Heart right ventricle (tissue), 16 donors: ENCODE results near the gene KL. TPM values are rescaled to one million over a fixed set of nuclear protein-coding genes. Genes with fewer than 3 reads are reported as not detected.

ENCODE experiments used
- ATAC-seq, 8 donors: fragments of 200-7000 bp; cut with Tn5 transposase; one replicate each; pipeline ENCODE4 v1.9.1; 2020; ENCODE audit warnings: mild to moderate bottlenecking in 8 of 8, moderate library complexity in 8 of 8, moderate number of reproducible peaks in 1 of 8
- DNase-seq, 2 donors: peaks; one replicate each; pipeline ENCODE4 v3.0.0-alpha.2; 2020
- H3K27ac ChIP-seq, 10 donors: fragments of 200-600 bp; sonication (generic) in 2 of 10; one replicate each; pipeline versions ENCODE4 v1.5.0 to v1.8.0; 2020 to 2022; ENCODE audit warnings: mild to moderate bottlenecking in 3 of 10
- H3K27me3 ChIP-seq, 7 donors: fragments of 200-600 bp; one replicate each; pipeline ENCODE4 v1.8.0; 2021 to 2022; ENCODE audit warnings: mild to moderate bottlenecking in 2 of 7
- H3K36me3 ChIP-seq, 9 donors: fragments of 200-600 bp; sonication (generic) in 1 of 9; one replicate each; pipeline versions ENCODE4 v1.5.0 to v1.8.0; 2020 to 2022; ENCODE audit warnings: mild to moderate bottlenecking in 2 of 9
- H3K4me1 ChIP-seq, 9 donors: fragments of 200-600 bp; sonication (generic) in 1 of 9; one replicate each; pipeline versions ENCODE4 v1.5.0 to v1.8.0; 2020 to 2022; ENCODE audit warnings: mild to moderate bottlenecking in 4 of 9
- H3K4me3 ChIP-seq, 10 donors: fragments of 200-600 bp; sonication (generic) in 2 of 10; one replicate each; pipeline versions ENCODE4 v1.5.0 to v1.8.0; 2020 to 2022; ENCODE audit warnings: mild to moderate bottlenecking in 7 of 10, moderate library complexity in 2 of 10
- H3K9me3 ChIP-seq, 11 donors: fragments of 200-600 bp in 10 of 11; sonication (generic) in 2 of 11; one replicate each; pipeline versions ENCODE4 v1.5.0 to v1.8.0; 2013 to 2022; ENCODE audit warnings: mild to moderate bottlenecking in 2 of 11, control low read depth in 1 of 11, moderate library complexity in 1 of 11
- WGBS, 2 donors: extraction: QIAGEN DNeasy Blood & Tissue Kit; methylation state at CpG; one replicate each; pipeline ENCODE4 v1.1.7; 2013; ENCODE audit warnings: inconsistent platforms in 1 of 2; 5-methylcytosine and 5-hydroxymethylcytosine counted together
- intact Hi-C, 10 donors: fragments of 100-400 bp; cut with DNase I; formaldehyde crosslinking; loops; one replicate each; pipeline versions ENCODE4 v1.11.1 to v1.14.2; 2022
- polyA plus RNA-seq, 2 donors: library from polyadenylated mRNA; stranded (reverse); fragments of 200-250 nt; gene quantifications; one replicate each; pipeline ENCODE4 v1.2.3, GENCODE V29; 2013
- total RNA-seq, 10 donors: library from RNA; stranded (reverse); fragmentation: NEBNext Ultra II Directional in 3 of 10; extraction: Animal tissue kit (Norgen Biotek cat#: 25700) in 3 of 10; gene quantifications; one replicate each; pipeline versions ENCODE4 v1.2.1 to v1.2.4, GENCODE V29; 2021 to 2023
- TF ChIP-seq, protein P1 (sequence below), 9 donors: fragments of 200-600 bp; sonication (generic) in 2 of 9; IDR thresholded peaks; one replicate each; pipeline versions ENCODE4 v1.5.0 to v1.8.0; 2021 to 2022; ENCODE audit warnings: antibody characterized with exemption in 9 of 9, mild to moderate bottlenecking in 5 of 9, moderate library complexity in 1 of 9
- donor health status: Arrhythmogenic right ventricular cardiomyopathy.
- donor health status: ischemic (EF 13 %, LVEDD 7.1; RV severe dilation, severe dysfunction).
- donor health status: healthy with polysubstance abuse.
- donor health status: DM: no; HTN: yes; CAD: no.
- donor health status: DM: no; HTN: no; CAD: no.
- donor health status: ischemic (EF 25% LVEDD 6.9; RV normal size, moderate dysfunction).
- donor health status: ischemic (EF 25% LVEDD 5.7; RV mildly dilated, moderate dysfunction).
- donor health status: healthy.
- donor health status: DM: yes; HTN: yes; CAD: no.
- donor health status: Ischemic cardiomyopathy.
- donor health status: ischemic (EF 35%, LVEDD 5.7; RV mildly dilated, moderate dysfunction).
- donor health status: nonischemic (EF 11% LVEDD 7.7; RV severe dilation, severe dysfunction).
- donor health status: DM: yes; HTN: yes; CAD: no.
- donor health status: PGD.
- donor health status: ischemic (EF 29% LVEDD 5.4; RV normal size, mild dysfunction).
- donor health status: nonischemic (EF 23%, LVEDD 6.1; RV moderate dilation, normal function).

The KL gene
- total and polyA plus RNA-seq, 12 donors: 0.80 to 2.7 (median 1.3) TPM

DNA sequence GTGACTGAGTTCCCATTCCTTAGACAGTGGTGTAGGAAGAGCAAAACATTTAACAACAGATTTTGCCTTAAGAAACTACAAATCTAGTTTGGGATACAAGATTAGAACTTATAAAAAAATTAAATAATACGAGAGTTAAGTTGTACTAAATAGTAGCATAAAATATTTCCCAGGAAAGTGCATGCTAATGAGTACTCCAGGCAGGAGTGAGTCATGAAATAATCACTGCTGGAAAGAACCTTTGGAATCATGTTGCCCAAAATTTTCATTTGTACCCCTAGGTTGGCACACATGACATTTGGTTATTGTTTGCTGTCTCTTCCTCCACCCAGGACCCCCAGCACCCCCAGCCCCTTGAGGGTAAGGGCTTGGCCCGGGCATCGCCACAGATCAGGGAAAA, 26.3 kb upstream of the KL start:
- no peaks in the 10 kb centered on the region for H3K27me3 ChIP-seq
- H3K4me1 ChIP-seq: peaks cover 0 to 21% (median 4%) of the 10 kb centered on the region in 9 donors
- no peaks in the 10 kb centered on the region for H3K36me3 ChIP-seq
- peaks cover 0 to 5% (median 0%) of the 10 kb centered on the region in 11 donors for H3K9me3 ChIP-seq
- ATAC-seq (no peak), DNase-seq (no peak)
- H3K4me3 ChIP-seq: no peak overlapping the region
- no peak overlapping the region for H3K27ac ChIP-seq
- TF ChIP-seq, protein P1, sequence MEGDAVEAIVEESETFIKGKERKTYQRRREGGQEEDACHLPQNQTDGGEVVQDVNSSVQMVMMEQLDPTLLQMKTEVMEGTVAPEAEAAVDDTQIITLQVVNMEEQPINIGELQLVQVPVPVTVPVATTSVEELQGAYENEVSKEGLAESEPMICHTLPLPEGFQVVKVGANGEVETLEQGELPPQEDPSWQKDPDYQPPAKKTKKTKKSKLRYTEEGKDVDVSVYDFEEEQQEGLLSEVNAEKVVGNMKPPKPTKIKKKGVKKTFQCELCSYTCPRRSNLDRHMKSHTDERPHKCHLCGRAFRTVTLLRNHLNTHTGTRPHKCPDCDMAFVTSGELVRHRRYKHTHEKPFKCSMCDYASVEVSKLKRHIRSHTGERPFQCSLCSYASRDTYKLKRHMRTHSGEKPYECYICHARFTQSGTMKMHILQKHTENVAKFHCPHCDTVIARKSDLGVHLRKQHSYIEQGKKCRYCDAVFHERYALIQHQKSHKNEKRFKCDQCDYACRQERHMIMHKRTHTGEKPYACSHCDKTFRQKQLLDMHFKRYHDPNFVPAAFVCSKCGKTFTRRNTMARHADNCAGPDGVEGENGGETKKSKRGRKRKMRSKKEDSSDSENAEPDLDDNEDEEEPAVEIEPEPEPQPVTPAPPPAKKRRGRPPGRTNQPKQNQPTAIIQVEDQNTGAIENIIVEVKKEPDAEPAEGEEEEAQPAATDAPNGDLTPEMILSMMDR (IDR thresholded peaks at IDR 0.05): no peak
- 91% methylated on average over 3 of the region's 3 CpGs for WGBS, 2 donors
- intact Hi-C loops: no loop called here

DNA sequence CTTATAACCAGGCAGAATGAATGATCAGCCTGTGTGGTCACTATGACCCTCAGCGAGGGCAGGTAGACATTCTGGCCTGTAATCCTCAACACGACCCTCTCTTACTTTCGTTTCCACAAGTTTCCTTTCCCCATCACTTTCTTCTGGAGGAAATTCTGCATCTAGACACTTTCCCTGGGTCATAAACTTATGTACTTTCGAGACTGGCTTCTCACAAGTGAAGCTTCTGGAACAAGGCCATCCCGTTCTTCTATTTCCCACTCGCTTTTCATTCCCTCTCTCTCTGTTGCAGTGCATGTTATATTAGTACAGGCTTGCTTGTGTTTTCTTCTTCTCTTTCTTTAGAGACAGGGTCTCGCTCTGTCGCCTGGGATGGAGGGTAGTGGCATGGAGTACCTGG, 23.1 kb upstream of the KL start:
- H3K9me3 ChIP-seq: no peaks in the 10 kb centered on the region
- H3K27me3 ChIP-seq: no peaks in the 10 kb centered on the region
- H3K36me3 ChIP-seq: no peaks in the 10 kb centered on the region
- no peak for DNase-seq
- peaks cover 0 to 20% (median 4%) of the 10 kb centered on the region in 9 donors for H3K4me1 ChIP-seq
- intact Hi-C loops: no loop called here
- H3K27ac ChIP-seq: no peak overlapping the region
- WGBS, 2 donors: 87 to 88% methylated on average over 8 of the region's 8 CpGs
- H3K4me3 ChIP-seq: no peak overlapping the region
- ATAC-seq: no peak
- TF ChIP-seq, protein P1 (IDR thresholded peaks at IDR 0.05): no peak

DNA sequence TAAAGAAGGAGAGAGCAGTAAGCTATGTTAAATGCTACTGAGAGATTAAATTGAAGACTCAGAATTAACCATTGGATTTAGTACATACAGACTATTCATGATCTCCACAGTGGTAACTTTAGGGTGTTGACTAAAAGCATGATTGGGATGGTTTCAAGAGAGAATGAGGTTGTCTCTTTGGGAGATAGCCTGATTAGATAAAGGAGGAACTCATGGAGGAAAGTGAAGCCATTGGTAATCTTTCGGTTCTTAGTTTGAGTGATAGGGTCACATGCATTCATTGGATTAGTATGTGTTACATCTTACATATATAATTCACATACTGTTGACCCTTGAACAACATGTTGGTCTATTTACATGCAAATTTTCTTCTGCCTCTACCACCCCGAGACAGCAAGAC, 18.8 kb upstream of the KL start:
- WGBS, 2 donors: 97 to 98% methylated on average over 2 of the region's 2 CpGs
- no peaks in the 10 kb centered on the region for H3K4me1 ChIP-seq
- no peak overlapping the region for H3K27ac ChIP-seq
- ATAC-seq (no peak), DNase-seq (no peak)
- TF ChIP-seq, protein P1 (IDR thresholded peaks at IDR 0.05): no peak
- no peaks in the 10 kb centered on the region for H3K27me3 ChIP-seq
- no peak overlapping the region for H3K4me3 ChIP-seq
- no peaks in the 10 kb centered on the region for H3K9me3 ChIP-seq
- H3K36me3 ChIP-seq: no peaks in the 10 kb centered on the region
- intact Hi-C loops: no loop called here

DNA sequence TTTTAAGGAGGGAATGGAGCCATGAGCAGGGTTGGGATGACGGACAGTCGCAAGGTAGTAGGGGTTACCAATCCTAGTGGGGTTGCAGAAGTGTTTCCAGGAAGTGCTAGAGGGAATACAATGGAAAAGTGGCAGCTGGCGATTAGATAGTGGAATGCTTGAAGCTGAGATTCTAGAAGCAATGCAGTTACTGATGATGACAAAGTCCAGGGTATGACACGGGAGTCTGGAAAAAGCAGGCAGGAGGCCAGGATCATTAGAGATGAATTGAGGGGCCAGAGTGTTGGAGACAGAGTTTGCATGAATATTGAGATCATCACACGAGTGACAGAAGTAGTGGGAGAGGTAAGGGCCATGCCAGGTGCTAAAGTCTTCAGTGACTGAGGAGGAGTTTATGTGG, 17.3 kb upstream of the KL start:
- no peak for DNase-seq
- Histone ChIP-seq H3K9me3 (no peaks in the 10 kb centered on the region), H3K27ac (no peak overlapping the region), H3K27me3 (no peaks in the 10 kb centered on the region), H3K4me3 (no peak overlapping the region), H3K4me1 (peaks cover 0 to 9% (median 4%) of the 10 kb centered on the region in 9 donors), H3K36me3 (no peaks in the 10 kb centered on the region)
- ATAC-seq: no peak
- TF ChIP-seq, protein P1 (IDR thresholded peaks at IDR 0.05): no peak
- WGBS, 2 donors: 70 to 75% methylated on average over 5 of the region's 5 CpGs
- intact Hi-C loops: no loop called here
